Measurements from ENCODE around the gene WAS. TPM values are rescaled to one million over a fixed set of nuclear protein-coding genes. Genes with fewer than 3 reads are reported as not detected.

WAS gene
- polyA plus RNA-seq, 1 donor from 2014 or later = 1.0 TPM

- no peaks in the 10 kb centered on the region for H3F3A ChIP-seq (ENCODE audit: insufficient read depth, low read length, poor library complexity, severe bottlenecking)
- H3K4me3 ChIP-seq (ENCODE audit: low read length) = peak overlapping the region; percentile 73
- H3K9me3 ChIP-seq (ENCODE audit: low read length) = no peaks in the 10 kb centered on the region
- H3K36me3 ChIP-seq (ENCODE audit: insufficient read depth, low read length) = no peaks in the 10 kb centered on the region
- H3K9ac ChIP-seq (ENCODE audit: low read length) = peak overlapping the region; percentile 36
- no peaks in the 10 kb centered on the region for H3K9me2 ChIP-seq (ENCODE audit: insufficient read depth, low read length)
- no peaks in the 10 kb centered on the region for H3K27me3 ChIP-seq (ENCODE audit: insufficient read depth, low read depth, low read length)
- H3K4me2 ChIP-seq (ENCODE audit: low read length) = peak overlapping the region; percentile 30
- TF ChIP-seq MXI1 (conservative IDR thresholded peaks at IDR 0.05; ENCODE audit: poor library complexity, severe bottlenecking) (no peak), EP300 (conservative IDR thresholded peaks at IDR 0.05; ENCODE audit: poor library complexity, severe bottlenecking) (no peak), TAF1 (IDR thresholded peaks at IDR 0.05; ENCODE audit: low read depth) (no peak)
- H3K79me2 ChIP-seq (replicated peaks; ENCODE audit: insufficient read depth, low read length) = no peaks in the 10 kb centered on the region
- H2AFZ ChIP-seq (ENCODE audit: low read depth, low read length) = no peak overlapping the region
- H3K27ac ChIP-seq (ENCODE audit: low read length) = no peak overlapping the region
- H4K20me1 ChIP-seq (ENCODE audit: insufficient read depth) = no peaks in the 10 kb centered on the region
These were observed 13.5 kb downstream of the WAS start for GRCh38 chrX:48696909-48697727.

GRCh38 chrX:48698306-48698705, 14.7 kb downstream of the WAS start:
- no peak for TF ChIP-seq TAF1 (IDR thresholded peaks at IDR 0.05; ENCODE audit: low read depth)
- TF ChIP-seq EP300 (conservative IDR thresholded peaks at IDR 0.05; ENCODE audit: poor library complexity, severe bottlenecking) = no peak
- no peak for TF ChIP-seq REST (IDR thresholded peaks at IDR 0.05; ENCODE audit: borderline replicate concordance)
- TF ChIP-seq EZH2 (IDR thresholded peaks at IDR 0.05; ENCODE audit: borderline replicate concordance, insufficient read depth, low read length, poor library complexity, severe bottlenecking) = no peak
- no peak for TF ChIP-seq MXI1 (conservative IDR thresholded peaks at IDR 0.05; ENCODE audit: poor library complexity, severe bottlenecking)
- no peak for TF ChIP-seq SMC3 (conservative IDR thresholded peaks at IDR 0.05; ENCODE audit: poor library complexity)
- no peak for TF ChIP-seq RAD21 (conservative IDR thresholded peaks at IDR 0.05)
- no peak for TF ChIP-seq CTCF (IDR thresholded peaks at IDR 0.05; ENCODE audit: poor library complexity, severe bottlenecking)
- TF ChIP-seq POLR2AphosphoS5 (IDR thresholded peaks at IDR 0.05) = no peak
- Histone ChIP-seq H3K79me2 (replicated peaks; ENCODE audit: insufficient read depth, low read length) (no peaks in the 10 kb centered on the region), H3K4me3 (ENCODE audit: low read length) (no peak overlapping the region), H3K36me3 (ENCODE audit: insufficient read depth, low read length) (no peaks in the 10 kb centered on the region), H3K27me3 (ENCODE audit: insufficient read depth, low read depth, low read length) (no peaks in the 10 kb centered on the region), H3F3A (ENCODE audit: insufficient read depth, low read length, poor library complexity, severe bottlenecking) (no peaks in the 10 kb centered on the region), H3K9me3 (ENCODE audit: low read length) (no peaks in the 10 kb centered on the region), H3K4me2 (ENCODE audit: low read length) (no peak overlapping the region), H3K27ac (ENCODE audit: low read length) (no peak overlapping the region), H2AFZ (ENCODE audit: low read depth, low read length) (no peak overlapping the region), H3K9ac (ENCODE audit: low read length) (no peak overlapping the region), H4K20me1 (ENCODE audit: insufficient read depth) (no peaks in the 10 kb centered on the region), H3K9me2 (ENCODE audit: insufficient read depth, low read length) (no peaks in the 10 kb centered on the region)

Measured in neural cell (in vitro differentiated cells).